Trophoblast cell (in vitro differentiated cells and primary cell): ENCODE results near the gene LOX.

Source experiments
- DNase-seq, 2 donors: peaks; one replicate each; pipeline ENCODE4 v3.0.0-alpha.2; 2016
- H2AFZ ChIP-seq: 2 replicates; pipeline ENCODE4 v1.6.1; 2013; ENCODE audit warnings: low read length, moderate library complexity, mild to moderate bottlenecking; ENCODE audit not compliant: insufficient read depth, poor library complexity
- H2AK5ac ChIP-seq: 2 replicates; pipeline ENCODE4 v1.6.1; 2013; ENCODE audit warnings: mild to moderate bottlenecking, low read length
- H2BK120ac ChIP-seq: 2 replicates; pipeline ENCODE4 v1.6.1; 2013; ENCODE audit warnings: low read length, mild to moderate bottlenecking, moderate library complexity; ENCODE audit not compliant: insufficient read depth, poor library complexity
- H2BK12ac ChIP-seq: 2 replicates; pipeline ENCODE4 v1.6.1; 2013; ENCODE audit warnings: mild to moderate bottlenecking, low read length, moderate library complexity
- H2BK5ac ChIP-seq: 2 replicates; pipeline ENCODE4 v1.6.1; 2013; ENCODE audit warnings: low read length, low read depth, moderate library complexity, mild to moderate bottlenecking; ENCODE audit not compliant: poor library complexity
- H3K14ac ChIP-seq: 2 replicates; pipeline ENCODE4 v1.6.1; 2013; ENCODE audit warnings: mild to moderate bottlenecking, low read length
- H3K18ac ChIP-seq: 2 replicates; pipeline ENCODE4 v1.6.1; 2013; ENCODE audit warnings: mild to moderate bottlenecking, low read length
- H3K23ac ChIP-seq: 2 replicates; pipeline ENCODE4 v1.6.1; 2013; ENCODE audit warnings: low read length
- H3K27ac ChIP-seq: 2 replicates; pipeline ENCODE4 v1.5.1; 2013; ENCODE audit warnings: low read depth, mild to moderate bottlenecking, inconsistent platforms, low read length, moderate library complexity
- H3K27me3 ChIP-seq: 2 replicates; pipeline ENCODE4 v1.6.1; 2013; ENCODE audit warnings: inconsistent platforms, mild to moderate bottlenecking, low read length, moderate library complexity; ENCODE audit not compliant: insufficient read depth
- H3K36me3 ChIP-seq, 2 experiments: 1 replicate in 1 of 2; 2 replicates in 1 of 2; pipeline ENCODE4 v1.6.1; 2013; ENCODE audit warnings: low read length in 2 of 2, mild to moderate bottlenecking in 2 of 2, moderate library complexity in 1 of 2; ENCODE audit not compliant: insufficient read depth in 2 of 2, control insufficient read depth in 1 of 2
- H3K4ac ChIP-seq: 2 replicates; pipeline ENCODE4 v1.6.1; 2013; ENCODE audit warnings: low read depth, mild to moderate bottlenecking, low read length, moderate library complexity
- H3K4me1 ChIP-seq, 2 experiments: 1 replicate in 1 of 2; 2 replicates in 1 of 2; pipeline ENCODE4 v1.6.1; 2013; ENCODE audit warnings: low read length in 2 of 2, mild to moderate bottlenecking in 2 of 2, moderate library complexity in 1 of 2; ENCODE audit not compliant: insufficient read depth in 2 of 2, control insufficient read depth in 1 of 2
- H3K4me2 ChIP-seq: 2 replicates; pipeline ENCODE4 v1.6.1; 2013; ENCODE audit warnings: inconsistent platforms, mild to moderate bottlenecking, low read length, moderate library complexity
- H3K4me3 ChIP-seq: 2 replicates; pipeline ENCODE4 v1.5.1; 2013; ENCODE audit warnings: mild to moderate bottlenecking, low read depth, low read length, inconsistent platforms
- H3K79me1 ChIP-seq: one replicate; pipeline ENCODE4 v1.6.1; 2013; ENCODE audit warnings: low read length
- H3K79me2 ChIP-seq: 2 replicates; pipeline ENCODE4 v1.6.1; 2013; ENCODE audit warnings: low read length, mild to moderate bottlenecking; ENCODE audit not compliant: control insufficient read depth, insufficient read depth, poor library complexity
- H3K9ac ChIP-seq: 2 replicates; pipeline ENCODE4 v1.6.1; 2013; ENCODE audit warnings: mild to moderate bottlenecking, low read length
- H3K9me3 ChIP-seq: 2 replicates; pipeline ENCODE4 v1.6.1; 2013; ENCODE audit warnings: low read depth, mild to moderate bottlenecking, control low read depth, inconsistent platforms, low read length; ENCODE audit not compliant: insufficient read depth
- H4K12ac ChIP-seq: 2 replicates; pipeline ENCODE4 v1.6.1; 2013; ENCODE audit warnings: low read depth, mild to moderate bottlenecking, low read length, moderate library complexity
- H4K8ac ChIP-seq: 2 replicates; pipeline ENCODE4 v1.6.1; 2013; ENCODE audit warnings: low read depth, mild to moderate bottlenecking, low read length, moderate library complexity
- H4K91ac ChIP-seq: one replicate; pipeline ENCODE4 v1.6.1; 2013; ENCODE audit warnings: low read depth, mild to moderate bottlenecking, low read length, moderate library complexity
- WGBS: extraction: QIAGEN DNeasy Blood & Tissue Kit; methylation state at CpG from one replicate; pipeline ENCODE4 v1.1.7; 2013; ENCODE audit warnings: missing lambda C conversion rate; ENCODE audit not compliant: insufficient read length, insufficient coverage; ENCODE audit errors: extremely low coverage; 5-methylcytosine and 5-hydroxymethylcytosine counted together

LOX gene

GRCh38 chr5:122062205-122062604 lies 15.9 kb downstream of the LOX start:
- no peaks in the 10 kb centered on the region for H3K27me3 ChIP-seq

GRCh38 chr5:122056913-122057312 lies 21.1 kb downstream of the LOX start:
- H3K4me1 ChIP-seq, result peaks cover 0 to 2% of the 10 kb centered on the region in 2 experiments
- no peak overlapping the region for H4K91ac ChIP-seq
- H2BK5ac ChIP-seq, result no peak overlapping the region
- H3K23ac ChIP-seq, result no peak overlapping the region
- H3K27me3 ChIP-seq, result no peaks in the 10 kb centered on the region
- no peaks in the 10 kb centered on the region for H3K9me3 ChIP-seq
- H3K36me3 ChIP-seq, result peaks cover 0 to 2% of the 10 kb centered on the region in 2 experiments
- no peaks in the 10 kb centered on the region for H3K79me1 ChIP-seq
- no peak overlapping the region for H3K4me2 ChIP-seq
- no peak overlapping the region for H2AFZ ChIP-seq
- no peak for DNase-seq
- no peaks in the 10 kb centered on the region for H3K79me2 ChIP-seq
- H3K14ac ChIP-seq, result no peak overlapping the region
- H3K4me3 ChIP-seq, result no peak overlapping the region
- H2BK12ac ChIP-seq, result no peak overlapping the region
- no peak overlapping the region for H3K18ac ChIP-seq
- no peak overlapping the region for H4K12ac ChIP-seq
- H2AK5ac ChIP-seq, result no peak overlapping the region
- H3K4ac ChIP-seq, result no peak overlapping the region
- no peak overlapping the region for H3K27ac ChIP-seq
- no peak overlapping the region for H4K8ac ChIP-seq
- no peak overlapping the region for H2BK120ac ChIP-seq
- no peak overlapping the region for H3K9ac ChIP-seq

More at GRCh38 chr5:122062205-122062604, 15.9 kb downstream of the LOX start:
- Histone ChIP-seq H3K18ac (no peak overlapping the region), H3K4me1 (peaks cover 0 to 2% of the 10 kb centered on the region in 2 experiments), H4K91ac (no peak overlapping the region), H2AK5ac (no peak overlapping the region), H2BK12ac (no peak overlapping the region), H3K4me2 (no peak overlapping the region), H2BK5ac (no peak overlapping the region), H3K4ac (no peak overlapping the region), H3K23ac (no peak overlapping the region), H2AFZ (no peak overlapping the region), H3K14ac (no peak overlapping the region), H3K79me1 (no peaks in the 10 kb centered on the region), H3K79me2 (no peaks in the 10 kb centered on the region), H2BK120ac (no peak overlapping the region), H4K12ac (no peak overlapping the region), H3K4me3 (no peak overlapping the region), H3K27ac (no peak overlapping the region), H3K36me3 (no peaks in the 10 kb centered on the region), H3K9me3 (no peaks in the 10 kb centered on the region), H4K8ac (no peak overlapping the region), H3K9ac (no peak overlapping the region)
- WGBS, result no CpG with 5 or more reads among the region's 1 CpG
- DNase-seq, result no peak

GRCh38 chr5:122054266-122054665 lies 23.8 kb downstream of the LOX start:
- Histone ChIP-seq H3K36me3 (peaks cover 0 to 2% of the 10 kb centered on the region in 2 experiments), H3K9ac (no peak overlapping the region), H2BK12ac (no peak overlapping the region), H3K23ac (no peak overlapping the region), H3K4me2 (no peak overlapping the region), H3K27me3 (no peaks in the 10 kb centered on the region), H3K27ac (no peak overlapping the region), H2AFZ (no peak overlapping the region), H4K12ac (no peak overlapping the region), H3K79me2 (no peaks in the 10 kb centered on the region), H3K4ac (no peak overlapping the region), H3K14ac (no peak overlapping the region), H3K9me3 (no peaks in the 10 kb centered on the region), H2AK5ac (no peak overlapping the region), H2BK120ac (no peak overlapping the region), H3K18ac (no peak overlapping the region), H2BK5ac (no peak overlapping the region), H4K91ac (no peak overlapping the region), H3K79me1 (no peaks in the 10 kb centered on the region), H3K4me3 (no peak overlapping the region), H3K4me1 (peaks cover 0 to 2% of the 10 kb centered on the region in 2 experiments), H4K8ac (no peak overlapping the region)
- DNase-seq, result no peak
- no CpG with 5 or more reads among the region's 4 CpGs for WGBS

GRCh38 chr5:122053181-122054109 lies 24.6 kb downstream of the LOX start:
- peaks cover 0 to 2% of the 10 kb centered on the region in 2 experiments for H3K4me1 ChIP-seq
- WGBS, result no CpG with 5 or more reads among the region's 4 CpGs
- H4K8ac ChIP-seq, result no peak overlapping the region
- H2BK12ac ChIP-seq, result no peak overlapping the region
- H2AFZ ChIP-seq, result no peak overlapping the region
- H3K27ac ChIP-seq, result no peak overlapping the region
- no peak overlapping the region for H2BK5ac ChIP-seq
- no peak overlapping the region for H3K14ac ChIP-seq
- no peaks in the 10 kb centered on the region for H3K27me3 ChIP-seq
- no peak overlapping the region for H3K4ac ChIP-seq
- peak overlapping the region; percentile 6 for H3K4me3 ChIP-seq
- H3K9ac ChIP-seq, result peak overlapping the region; percentile 19
- no peak overlapping the region for H3K23ac ChIP-seq
- no peak overlapping the region for H2BK120ac ChIP-seq
- H3K9me3 ChIP-seq, result no peaks in the 10 kb centered on the region
- H4K12ac ChIP-seq, result no peak overlapping the region
- no peak overlapping the region for H2AK5ac ChIP-seq
- H3K4me2 ChIP-seq, result no peak overlapping the region
- H4K91ac ChIP-seq, result no peak overlapping the region
- DNase-seq, result no peak
- H3K79me2 ChIP-seq, result no peaks in the 10 kb centered on the region
- H3K36me3 ChIP-seq, result peaks cover 0 to 2% of the 10 kb centered on the region in 2 experiments
- H3K79me1 ChIP-seq, result no peaks in the 10 kb centered on the region
- H3K18ac ChIP-seq, result no peak overlapping the region
